A673 (cell line): ENCODE data around the gene CGNL1.

Experiments
- EZH2 ChIP-seq: fragments of 200-600 bp; sonication (generic); IDR thresholded peaks from 2 replicates; pipeline ENCODE4 v1.6.1; 2017; ENCODE audit warnings: borderline replicate concordance, low read depth, mild to moderate bottlenecking, mixed read lengths, antibody characterized with exemption, low read length; ENCODE audit not compliant: poor library complexity, severe bottlenecking
- TF ChIP-seq, protein P1 (sequence below): fragments of 300-800, 200-600 bp; sonication (generic); conservative IDR thresholded peaks from 2 replicates; pipeline ENCODE4 v1.5.1; 2017; ENCODE audit warnings: low read depth, mild to moderate bottlenecking, antibody characterized with exemption, low read length, moderate library complexity, mixed read lengths

DNA sequence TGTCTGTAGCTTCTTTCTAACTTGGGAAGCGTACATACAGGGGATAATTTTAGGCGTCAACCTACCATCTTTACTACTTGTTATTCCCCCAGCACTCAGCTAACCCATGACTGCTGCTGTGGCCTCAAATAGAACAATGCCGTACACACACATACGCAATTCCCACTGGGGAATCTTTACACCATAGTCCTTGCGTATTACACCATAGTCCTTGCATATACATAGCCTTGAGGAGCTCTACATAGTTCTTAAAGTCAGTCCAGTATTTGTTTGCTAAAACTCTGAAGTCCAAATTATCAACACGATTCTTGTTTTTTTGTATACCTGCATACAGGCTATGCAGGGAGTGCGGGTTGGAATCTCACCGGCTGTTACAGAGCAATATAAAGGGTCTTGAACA is 67.2 kb downstream of the CGNL1 start:
- TF ChIP-seq, protein P1, sequence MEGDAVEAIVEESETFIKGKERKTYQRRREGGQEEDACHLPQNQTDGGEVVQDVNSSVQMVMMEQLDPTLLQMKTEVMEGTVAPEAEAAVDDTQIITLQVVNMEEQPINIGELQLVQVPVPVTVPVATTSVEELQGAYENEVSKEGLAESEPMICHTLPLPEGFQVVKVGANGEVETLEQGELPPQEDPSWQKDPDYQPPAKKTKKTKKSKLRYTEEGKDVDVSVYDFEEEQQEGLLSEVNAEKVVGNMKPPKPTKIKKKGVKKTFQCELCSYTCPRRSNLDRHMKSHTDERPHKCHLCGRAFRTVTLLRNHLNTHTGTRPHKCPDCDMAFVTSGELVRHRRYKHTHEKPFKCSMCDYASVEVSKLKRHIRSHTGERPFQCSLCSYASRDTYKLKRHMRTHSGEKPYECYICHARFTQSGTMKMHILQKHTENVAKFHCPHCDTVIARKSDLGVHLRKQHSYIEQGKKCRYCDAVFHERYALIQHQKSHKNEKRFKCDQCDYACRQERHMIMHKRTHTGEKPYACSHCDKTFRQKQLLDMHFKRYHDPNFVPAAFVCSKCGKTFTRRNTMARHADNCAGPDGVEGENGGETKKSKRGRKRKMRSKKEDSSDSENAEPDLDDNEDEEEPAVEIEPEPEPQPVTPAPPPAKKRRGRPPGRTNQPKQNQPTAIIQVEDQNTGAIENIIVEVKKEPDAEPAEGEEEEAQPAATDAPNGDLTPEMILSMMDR = no peak
- TF ChIP-seq EZH2 = no peak
